ENCODE measurements around the gene HOXA6. TPM values are rescaled to one million over a fixed set of nuclear protein-coding genes. Genes with fewer than 3 reads are reported as not detected.

HOXA6 gene
- total and polyA plus RNA-seq, 2 donors (not counting 1 experiment from before 2014, with no cell fraction given), result 0.18 to 0.49 TPM

- Mint-ChIP-seq H3K4me1 (peaks cover 45% of the 10 kb centered on the region), H3K9me3 (ENCODE audit: insufficient read depth) (no peaks in the 10 kb centered on the region), H3K4me3 (peak overlapping the region; percentile 23), H3K27ac (peak overlapping the region; percentile 86), H3K27me3 (peaks cover 80% of the 10 kb centered on the region)
- Histone ChIP-seq H3K27me3 (replicated peaks in 1 of 4; ENCODE audit: control extremely low read depth in 1 of 4, control insufficient read depth in 3 of 4, insufficient read depth in 4 of 4, low read length in 3 of 4) (peaks cover 1 to 96% (median 84%) of the 10 kb centered on the region in 4 experiments), H3K4me3 (ENCODE audit: control extremely low read depth in 1 of 5, extremely low read depth in 1 of 5, insufficient read depth in 1 of 5, low read depth in 2 of 5, low read length in 4 of 5) (peak overlapping the region in 2 of 5 experiments; percentile 8 to 15), H2AFZ (ENCODE audit: insufficient read depth, low read depth, low read length, poor library complexity, severe bottlenecking) (no peak overlapping the region), H3K9ac (ENCODE audit: low read length) (peak overlapping the region; percentile 8), H3K27ac (ENCODE audit: low read length in 2 of 2) (no peak overlapping the region), H3K79me2 (ENCODE audit: control insufficient read depth, insufficient read depth, low read length) (no peaks in the 10 kb centered on the region), H3K36me3 (replicated peaks in 1 of 2; ENCODE audit: control extremely low read depth in 1 of 2, control insufficient read depth in 1 of 2, extremely low read depth in 1 of 2, insufficient read depth in 2 of 2, low read length in 1 of 2) (no peaks in the 10 kb centered on the region), H3K9me3 (ENCODE audit: control extremely low read depth in 1 of 3, control insufficient read depth in 2 of 3, insufficient read depth in 1 of 3, low read length in 2 of 3) (peaks cover 0 to 87% (median 18%) of the 10 kb centered on the region in 3 donors), H3K4me1 (ENCODE audit: control insufficient read depth in 2 of 2, insufficient read depth in 2 of 2, low read length in 2 of 2) (peaks cover 65 to 75% of the 10 kb centered on the region in 2 donors), H4K20me1 (ENCODE audit: control insufficient read depth, insufficient read depth, low read length, poor library complexity, severe bottlenecking) (peaks cover 10% of the 10 kb centered on the region), H3K4me2 (replicated peaks; ENCODE audit: low read depth, low read length, poor library complexity, severe bottlenecking) (peak overlapping the region; percentile 42)
- DNase-seq (peak; percentile 57), ATAC-seq (ENCODE audit: low read depth) (no peak)
- ChIA-PET POLR2A (interaction anchor here (1.1 to 1.5 kb wide), 2 partner anchors 10 to 1300 kb away, joined by 3 to 5 read pairs; partner anchors contain the start of gene HOXA9), CTCF (interaction anchor here (0.8 to 1.5 kb wide), 2 partner anchors 787 to 1301 kb away, joined by 4 to 5 read pairs; no protein-coding TSS in a partner anchor)
- TF ChIP-seq CTCF (IDR thresholded peaks at IDR 0.05) (no peak), EZH2 (IDR thresholded peaks at IDR 0.05; ENCODE audit: borderline replicate concordance, insufficient read depth, low read depth, low read length, poor library complexity, severe bottlenecking) (no peak)
- 2% methylated on average over 60 of the region's 63 CpGs for WGBS (ENCODE audit: insufficient coverage)
- intact Hi-C loops (cut with micrococcal nuclease), result loop anchor here (2.0 kb wide), 2 partner anchors 85 to 1299 kb away; no protein-coding TSS in a partner anchor
Observed at GRCh38 chr7:27155816-27156507, 8.4 kb upstream of the HOXA6 start.

All from B cell (primary cell).